Peyer's patch (tissue), 4 donors: ENCODE results near the gene PTPN6.

Source experiments
- POLR2A ChIP-seq, 2 donors: fragments of 450-650 bp; IDR thresholded peaks; one replicate each; pipeline ENCODE4 v1.5.1; 2017; ENCODE audit warnings: antibody characterized with exemption in 2 of 2, mild to moderate bottlenecking in 2 of 2, moderate library complexity in 2 of 2
- TF ChIP-seq, protein P1 (sequence below), 6 experiments: fragments of 450-650 bp in 4 of 6; fragments of 200-600 bp in 2 of 6; sonication (generic) in 1 of 6; IDR thresholded peaks; one replicate each; pipeline ENCODE4 v1.5.1; 2017 to 2019; ENCODE audit warnings: antibody characterized with exemption in 6 of 6, mild to moderate bottlenecking in 3 of 6, moderate library complexity in 1 of 6

DNA sequence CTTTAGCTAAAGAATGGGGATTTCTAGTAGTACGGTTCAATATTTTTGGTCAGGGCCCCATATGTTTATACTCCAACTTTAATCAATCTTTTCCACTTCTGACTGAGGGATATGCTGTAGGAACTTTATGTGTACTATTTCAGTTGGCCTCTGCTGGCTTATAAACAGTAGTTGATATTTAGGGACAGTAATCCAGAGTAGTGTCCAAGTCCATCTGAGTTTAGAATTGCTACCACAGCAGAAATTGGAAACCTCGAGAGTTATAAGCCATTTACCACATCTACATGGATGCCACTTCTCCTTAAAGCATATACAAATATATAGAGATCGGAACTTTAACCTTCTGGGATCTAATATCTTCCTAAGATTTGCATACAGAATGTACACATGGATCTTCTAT lies 55.5 kb downstream of the PTPN6 start:
- TF ChIP-seq, protein P1, sequence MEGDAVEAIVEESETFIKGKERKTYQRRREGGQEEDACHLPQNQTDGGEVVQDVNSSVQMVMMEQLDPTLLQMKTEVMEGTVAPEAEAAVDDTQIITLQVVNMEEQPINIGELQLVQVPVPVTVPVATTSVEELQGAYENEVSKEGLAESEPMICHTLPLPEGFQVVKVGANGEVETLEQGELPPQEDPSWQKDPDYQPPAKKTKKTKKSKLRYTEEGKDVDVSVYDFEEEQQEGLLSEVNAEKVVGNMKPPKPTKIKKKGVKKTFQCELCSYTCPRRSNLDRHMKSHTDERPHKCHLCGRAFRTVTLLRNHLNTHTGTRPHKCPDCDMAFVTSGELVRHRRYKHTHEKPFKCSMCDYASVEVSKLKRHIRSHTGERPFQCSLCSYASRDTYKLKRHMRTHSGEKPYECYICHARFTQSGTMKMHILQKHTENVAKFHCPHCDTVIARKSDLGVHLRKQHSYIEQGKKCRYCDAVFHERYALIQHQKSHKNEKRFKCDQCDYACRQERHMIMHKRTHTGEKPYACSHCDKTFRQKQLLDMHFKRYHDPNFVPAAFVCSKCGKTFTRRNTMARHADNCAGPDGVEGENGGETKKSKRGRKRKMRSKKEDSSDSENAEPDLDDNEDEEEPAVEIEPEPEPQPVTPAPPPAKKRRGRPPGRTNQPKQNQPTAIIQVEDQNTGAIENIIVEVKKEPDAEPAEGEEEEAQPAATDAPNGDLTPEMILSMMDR (IDR thresholded peaks at IDR 0.05) = no peak
- no peak for TF ChIP-seq POLR2A (IDR thresholded peaks at IDR 0.05)
